ENCODE measurements around the gene ZNF837. TPM values are rescaled to one million over a fixed set of nuclear protein-coding genes. Genes with fewer than 3 reads are reported as not detected.

The ZNF837 gene
- total and polyA plus RNA-seq, 2 of the 13 experiments (the other 11 are each of a cell fraction or from before 2014, with no cell fraction given) = 0.29 to 1.3 TPM

DNA sequence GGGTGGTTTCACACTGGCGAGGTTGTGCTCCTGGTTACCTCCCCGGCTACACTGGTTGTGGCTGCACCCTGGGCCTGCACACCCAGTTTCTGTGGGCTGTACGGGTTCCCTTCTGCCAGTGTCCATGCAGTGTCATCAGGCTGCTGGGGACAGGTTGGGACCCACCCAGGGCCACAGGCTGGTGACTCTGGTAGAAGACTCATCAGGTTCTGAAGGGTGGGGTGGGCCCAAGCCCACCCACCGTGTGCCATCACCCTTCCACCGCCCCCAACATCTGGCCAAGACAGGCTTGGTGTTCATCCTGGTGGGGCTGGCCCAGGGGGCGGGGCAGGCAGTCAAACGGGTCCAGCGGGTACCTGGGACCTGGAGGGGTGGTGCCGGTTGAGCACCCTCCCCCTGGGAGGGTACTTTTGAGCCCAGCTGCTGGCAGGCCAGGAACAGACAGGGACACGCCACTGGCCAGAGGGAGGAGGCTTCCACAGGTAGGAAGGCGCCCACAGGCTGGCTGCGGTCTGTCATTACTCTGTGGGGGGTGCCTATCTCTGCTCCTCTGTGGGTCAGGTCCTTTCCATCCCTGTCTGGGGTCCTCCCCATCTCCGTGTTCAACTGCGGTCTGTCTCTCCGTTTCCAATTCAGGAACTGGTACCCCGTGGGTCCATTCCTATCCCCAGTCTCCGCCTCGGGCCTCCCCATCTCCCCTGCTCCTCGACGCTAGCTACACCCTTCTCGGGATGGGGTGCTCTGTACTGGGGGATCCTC lies 14.6 kb upstream of the ZNF837 start, which contains the start of gene RNF225 (continued):
- TF ChIP-seq, protein P1, sequence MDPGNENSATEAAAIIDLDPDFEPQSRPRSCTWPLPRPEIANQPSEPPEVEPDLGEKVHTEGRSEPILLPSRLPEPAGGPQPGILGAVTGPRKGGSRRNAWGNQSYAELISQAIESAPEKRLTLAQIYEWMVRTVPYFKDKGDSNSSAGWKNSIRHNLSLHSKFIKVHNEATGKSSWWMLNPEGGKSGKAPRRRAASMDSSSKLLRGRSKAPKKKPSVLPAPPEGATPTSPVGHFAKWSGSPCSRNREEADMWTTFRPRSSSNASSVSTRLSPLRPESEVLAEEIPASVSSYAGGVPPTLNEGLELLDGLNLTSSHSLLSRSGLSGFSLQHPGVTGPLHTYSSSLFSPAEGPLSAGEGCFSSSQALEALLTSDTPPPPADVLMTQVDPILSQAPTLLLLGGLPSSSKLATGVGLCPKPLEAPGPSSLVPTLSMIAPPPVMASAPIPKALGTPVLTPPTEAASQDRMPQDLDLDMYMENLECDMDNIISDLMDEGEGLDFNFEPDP (CRISPR knock-in tag; conservative IDR thresholded peaks at IDR 0.05) = no peak
- TF ChIP-seq RFXANK (CRISPR knock-in tag; IDR thresholded peaks at IDR 0.05) = no peak
- no peak for TF ChIP-seq CC2D1A (CRISPR knock-in tag; IDR thresholded peaks at IDR 0.05)
- TF ChIP-seq ZNF772 (CRISPR knock-in tag; IDR thresholded peaks at IDR 0.05) = no peak
- TF ChIP-seq, protein P2, sequence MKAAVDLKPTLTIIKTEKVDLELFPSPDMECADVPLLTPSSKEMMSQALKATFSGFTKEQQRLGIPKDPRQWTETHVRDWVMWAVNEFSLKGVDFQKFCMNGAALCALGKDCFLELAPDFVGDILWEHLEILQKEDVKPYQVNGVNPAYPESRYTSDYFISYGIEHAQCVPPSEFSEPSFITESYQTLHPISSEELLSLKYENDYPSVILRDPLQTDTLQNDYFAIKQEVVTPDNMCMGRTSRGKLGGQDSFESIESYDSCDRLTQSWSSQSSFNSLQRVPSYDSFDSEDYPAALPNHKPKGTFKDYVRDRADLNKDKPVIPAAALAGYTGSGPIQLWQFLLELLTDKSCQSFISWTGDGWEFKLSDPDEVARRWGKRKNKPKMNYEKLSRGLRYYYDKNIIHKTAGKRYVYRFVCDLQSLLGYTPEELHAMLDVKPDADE (CRISPR knock-in tag; IDR thresholded peaks at IDR 0.05) = no peak
- no peak for TF ChIP-seq HNRNPK (IDR thresholded peaks at IDR 0.05; ENCODE audit: low read depth, low read length, poor library complexity, severe bottlenecking)
- peak; percentile 42; the same call in 1 of the 2 replicates for TF ChIP-seq POLR2AphosphoS5 (IDR thresholded peaks at IDR 0.05; ENCODE audit: low read depth, low read length)
- no peak for TF ChIP-seq ZNF343 (CRISPR knock-in tag; IDR thresholded peaks at IDR 0.05)
- TF ChIP-seq ARNTL (CRISPR knock-in tag; IDR thresholded peaks at IDR 0.05) = no peak
- TF ChIP-seq MED1 (CRISPR knock-in tag; IDR thresholded peaks at IDR 0.05) = no peak
- no peak for TF ChIP-seq MAZ (IDR thresholded peaks at IDR 0.05; ENCODE audit: borderline replicate concordance, low read depth, low read length)
- TF ChIP-seq MAZ (CRISPR knock-in tag; IDR thresholded peaks at IDR 0.05; ENCODE audit: low read depth) = no peak
- TF ChIP-seq, protein P3, sequence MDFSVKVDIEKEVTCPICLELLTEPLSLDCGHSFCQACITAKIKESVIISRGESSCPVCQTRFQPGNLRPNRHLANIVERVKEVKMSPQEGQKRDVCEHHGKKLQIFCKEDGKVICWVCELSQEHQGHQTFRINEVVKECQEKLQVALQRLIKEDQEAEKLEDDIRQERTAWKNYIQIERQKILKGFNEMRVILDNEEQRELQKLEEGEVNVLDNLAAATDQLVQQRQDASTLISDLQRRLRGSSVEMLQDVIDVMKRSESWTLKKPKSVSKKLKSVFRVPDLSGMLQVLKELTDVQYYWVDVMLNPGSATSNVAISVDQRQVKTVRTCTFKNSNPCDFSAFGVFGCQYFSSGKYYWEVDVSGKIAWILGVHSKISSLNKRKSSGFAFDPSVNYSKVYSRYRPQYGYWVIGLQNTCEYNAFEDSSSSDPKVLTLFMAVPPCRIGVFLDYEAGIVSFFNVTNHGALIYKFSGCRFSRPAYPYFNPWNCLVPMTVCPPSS (IDR thresholded peaks at IDR 0.05) = no peak
- TF ChIP-seq ARNT2 (CRISPR knock-in tag; IDR thresholded peaks at IDR 0.05; ENCODE audit: low read depth) = 0 out of 2 replicates have a peak, but pooled peaks have one; percentile 13
- no peak for TF ChIP-seq ZBTB8A (CRISPR knock-in tag; IDR thresholded peaks at IDR 0.05; ENCODE audit: borderline replicate concordance, low read depth)
- TF ChIP-seq IKZF4 (CRISPR knock-in tag; IDR thresholded peaks at IDR 0.05; ENCODE audit: borderline replicate concordance, low read depth, not compliant biosample characterization) = no peak
- TF ChIP-seq SIX4 (CRISPR knock-in tag; IDR thresholded peaks at IDR 0.05) = no peak
- TF ChIP-seq, protein P4, sequence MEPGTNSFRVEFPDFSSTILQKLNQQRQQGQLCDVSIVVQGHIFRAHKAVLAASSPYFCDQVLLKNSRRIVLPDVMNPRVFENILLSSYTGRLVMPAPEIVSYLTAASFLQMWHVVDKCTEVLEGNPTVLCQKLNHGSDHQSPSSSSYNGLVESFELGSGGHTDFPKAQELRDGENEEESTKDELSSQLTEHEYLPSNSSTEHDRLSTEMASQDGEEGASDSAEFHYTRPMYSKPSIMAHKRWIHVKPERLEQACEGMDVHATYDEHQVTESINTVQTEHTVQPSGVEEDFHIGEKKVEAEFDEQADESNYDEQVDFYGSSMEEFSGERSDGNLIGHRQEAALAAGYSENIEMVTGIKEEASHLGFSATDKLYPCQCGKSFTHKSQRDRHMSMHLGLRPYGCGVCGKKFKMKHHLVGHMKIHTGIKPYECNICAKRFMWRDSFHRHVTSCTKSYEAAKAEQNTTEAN (CRISPR knock-in tag; conservative IDR thresholded peaks at IDR 0.05) = no peak
- TF ChIP-seq RAD21 (CRISPR knock-in tag; IDR thresholded peaks at IDR 0.05) = peak; percentile 15; the same call in 1 of the 2 replicates
- TF ChIP-seq, protein P5, sequence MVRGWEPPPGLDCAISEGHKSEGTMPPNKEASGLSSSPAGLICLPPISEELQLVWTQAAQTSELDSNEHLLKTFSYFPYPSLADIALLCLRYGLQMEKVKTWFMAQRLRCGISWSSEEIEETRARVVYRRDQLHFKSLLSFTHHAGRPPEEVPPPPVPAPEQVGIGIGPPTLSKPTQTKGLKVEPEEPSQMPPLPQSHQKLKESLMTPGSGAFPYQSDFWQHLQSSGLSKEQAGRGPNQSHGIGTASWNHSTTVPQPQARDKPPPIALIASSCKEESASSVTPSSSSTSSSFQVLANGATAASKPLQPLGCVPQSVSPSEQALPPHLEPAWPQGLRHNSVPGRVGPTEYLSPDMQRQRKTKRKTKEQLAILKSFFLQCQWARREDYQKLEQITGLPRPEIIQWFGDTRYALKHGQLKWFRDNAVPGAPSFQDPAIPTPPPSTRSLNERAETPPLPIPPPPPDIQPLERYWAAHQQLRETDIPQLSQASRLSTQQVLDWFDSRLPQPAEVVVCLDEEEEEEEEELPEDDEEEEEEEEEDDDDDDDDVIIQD (CRISPR knock-in tag; IDR thresholded peaks at IDR 0.05; ENCODE audit: low read depth) = no peak
- no peak for TF ChIP-seq ATM (IDR thresholded peaks at IDR 0.05; ENCODE audit: borderline replicate concordance)
- TF ChIP-seq ZNF672 (CRISPR knock-in tag; IDR thresholded peaks at IDR 0.05) = no peak
- TF ChIP-seq MIER2 (CRISPR knock-in tag; IDR thresholded peaks at IDR 0.05) = no peak
- peak; percentile 51; the same call in 1 of the 2 replicates for TF ChIP-seq POLR2AphosphoS2 (IDR thresholded peaks at IDR 0.05; ENCODE audit: low read depth, low read length)
- TF ChIP-seq PHF5A (CRISPR knock-in tag; IDR thresholded peaks at IDR 0.05; ENCODE audit: low read depth, unreplicated experiment) = no peak
